ENCODE data around the gene TMEM208.
A peak's percentile ranks its signal among the peaks of the same experiment; 100 is the strongest.

The TMEM208 gene

GRCh38 chr16:67207249-67208091, 19.5 kb upstream of the TMEM208 start:
- TF ChIP-seq POLR2AphosphoS5 (IDR thresholded peaks at IDR 0.05; ENCODE audit: low read depth, low read length) (peak; percentile 24; the same call in 1 of the 2 replicates), FOXP2 (optimal IDR thresholded peaks at IDR 0.05; ENCODE audit: borderline replicate concordance, extremely low read depth, extremely low read length, insufficient read depth) (no peak)
- TF ChIP-seq, protein P1, sequence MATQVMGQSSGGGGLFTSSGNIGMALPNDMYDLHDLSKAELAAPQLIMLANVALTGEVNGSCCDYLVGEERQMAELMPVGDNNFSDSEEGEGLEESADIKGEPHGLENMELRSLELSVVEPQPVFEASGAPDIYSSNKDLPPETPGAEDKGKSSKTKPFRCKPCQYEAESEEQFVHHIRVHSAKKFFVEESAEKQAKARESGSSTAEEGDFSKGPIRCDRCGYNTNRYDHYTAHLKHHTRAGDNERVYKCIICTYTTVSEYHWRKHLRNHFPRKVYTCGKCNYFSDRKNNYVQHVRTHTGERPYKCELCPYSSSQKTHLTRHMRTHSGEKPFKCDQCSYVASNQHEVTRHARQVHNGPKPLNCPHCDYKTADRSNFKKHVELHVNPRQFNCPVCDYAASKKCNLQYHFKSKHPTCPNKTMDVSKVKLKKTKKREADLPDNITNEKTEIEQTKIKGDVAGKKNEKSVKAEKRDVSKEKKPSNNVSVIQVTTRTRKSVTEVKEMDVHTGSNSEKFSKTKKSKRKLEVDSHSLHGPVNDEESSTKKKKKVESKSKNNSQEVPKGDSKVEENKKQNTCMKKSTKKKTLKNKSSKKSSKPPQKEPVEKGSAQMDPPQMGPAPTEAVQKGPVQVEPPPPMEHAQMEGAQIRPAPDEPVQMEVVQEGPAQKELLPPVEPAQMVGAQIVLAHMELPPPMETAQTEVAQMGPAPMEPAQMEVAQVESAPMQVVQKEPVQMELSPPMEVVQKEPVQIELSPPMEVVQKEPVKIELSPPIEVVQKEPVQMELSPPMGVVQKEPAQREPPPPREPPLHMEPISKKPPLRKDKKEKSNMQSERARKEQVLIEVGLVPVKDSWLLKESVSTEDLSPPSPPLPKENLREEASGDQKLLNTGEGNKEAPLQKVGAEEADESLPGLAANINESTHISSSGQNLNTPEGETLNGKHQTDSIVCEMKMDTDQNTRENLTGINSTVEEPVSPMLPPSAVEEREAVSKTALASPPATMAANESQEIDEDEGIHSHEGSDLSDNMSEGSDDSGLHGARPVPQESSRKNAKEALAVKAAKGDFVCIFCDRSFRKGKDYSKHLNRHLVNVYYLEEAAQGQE (IDR thresholded peaks at IDR 0.05; ENCODE audit: insufficient read depth in 1 of 2, low read depth in 2 of 2, low read length in 2 of 2) = no peak

DNA sequence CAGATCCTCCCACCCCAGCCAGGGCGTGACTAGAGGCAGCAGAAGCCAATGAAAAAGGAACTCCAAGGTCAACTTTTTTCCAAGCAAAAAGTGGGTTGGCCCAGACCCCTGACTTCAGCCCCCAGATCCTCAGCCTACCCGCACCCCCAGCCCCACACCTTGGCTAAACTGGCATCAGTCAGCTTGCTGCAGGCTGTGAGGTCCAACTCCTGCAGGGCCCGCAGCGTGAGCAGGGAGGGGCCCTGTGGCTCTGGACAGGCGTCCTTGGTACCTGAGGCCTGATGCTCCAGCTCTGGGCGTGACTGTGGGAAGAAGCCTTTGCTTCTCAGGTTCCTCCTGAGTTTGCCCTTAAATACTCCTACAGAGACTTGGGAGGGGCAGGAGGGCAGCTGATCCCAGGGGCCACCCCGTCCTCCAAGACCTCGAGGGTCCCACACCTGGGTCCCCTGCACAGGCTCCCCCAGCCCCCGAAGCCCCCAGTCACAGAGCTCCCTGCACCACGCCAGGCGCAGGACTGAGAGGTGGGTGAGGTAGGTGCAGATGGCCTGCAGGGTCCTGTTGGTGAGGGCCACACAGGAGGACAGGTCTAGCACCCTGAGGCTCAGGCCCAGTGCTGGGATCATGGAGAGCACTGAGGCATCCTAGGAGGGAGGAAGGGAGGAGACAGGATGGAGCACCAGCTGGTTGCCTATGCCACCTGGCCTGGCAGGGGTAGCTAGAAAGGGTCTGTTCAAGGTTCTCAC, 18.6 kb upstream of the TMEM208 start:
- TF ChIP-seq FOXP2 (optimal IDR thresholded peaks at IDR 0.05; ENCODE audit: borderline replicate concordance, extremely low read depth, extremely low read length, insufficient read depth) (no peak), POLR2AphosphoS5 (IDR thresholded peaks at IDR 0.05; ENCODE audit: low read depth, low read length) (no peak), TAF1 (IDR thresholded peaks at IDR 0.05; ENCODE audit: borderline replicate concordance, insufficient read depth, low read length) (no peak), SIN3A (IDR thresholded peaks at IDR 0.05; ENCODE audit: borderline replicate concordance, insufficient read depth, low read length) (no peak)
- TF ChIP-seq, protein P1 (IDR thresholded peaks at IDR 0.05; ENCODE audit: insufficient read depth in 1 of 2, low read depth in 2 of 2, low read length in 2 of 2) = no peak

- TF ChIP-seq FOXP2 (optimal IDR thresholded peaks at IDR 0.05; ENCODE audit: borderline replicate concordance, extremely low read depth, extremely low read length, insufficient read depth) (no peak), POLR2AphosphoS5 (IDR thresholded peaks at IDR 0.05; ENCODE audit: low read depth, low read length) (no peak), SIN3A (IDR thresholded peaks at IDR 0.05; ENCODE audit: borderline replicate concordance, insufficient read depth, low read length) (no peak), TAF1 (IDR thresholded peaks at IDR 0.05; ENCODE audit: borderline replicate concordance, insufficient read depth, low read length) (no peak)
- TF ChIP-seq, protein P1 (IDR thresholded peaks at IDR 0.05; ENCODE audit: insufficient read depth in 1 of 2, low read depth in 2 of 2, low read length in 2 of 2) = no peak
Observed at GRCh38 chr16:67209565-67209964, 17.4 kb upstream of the TMEM208 start.

DNA sequence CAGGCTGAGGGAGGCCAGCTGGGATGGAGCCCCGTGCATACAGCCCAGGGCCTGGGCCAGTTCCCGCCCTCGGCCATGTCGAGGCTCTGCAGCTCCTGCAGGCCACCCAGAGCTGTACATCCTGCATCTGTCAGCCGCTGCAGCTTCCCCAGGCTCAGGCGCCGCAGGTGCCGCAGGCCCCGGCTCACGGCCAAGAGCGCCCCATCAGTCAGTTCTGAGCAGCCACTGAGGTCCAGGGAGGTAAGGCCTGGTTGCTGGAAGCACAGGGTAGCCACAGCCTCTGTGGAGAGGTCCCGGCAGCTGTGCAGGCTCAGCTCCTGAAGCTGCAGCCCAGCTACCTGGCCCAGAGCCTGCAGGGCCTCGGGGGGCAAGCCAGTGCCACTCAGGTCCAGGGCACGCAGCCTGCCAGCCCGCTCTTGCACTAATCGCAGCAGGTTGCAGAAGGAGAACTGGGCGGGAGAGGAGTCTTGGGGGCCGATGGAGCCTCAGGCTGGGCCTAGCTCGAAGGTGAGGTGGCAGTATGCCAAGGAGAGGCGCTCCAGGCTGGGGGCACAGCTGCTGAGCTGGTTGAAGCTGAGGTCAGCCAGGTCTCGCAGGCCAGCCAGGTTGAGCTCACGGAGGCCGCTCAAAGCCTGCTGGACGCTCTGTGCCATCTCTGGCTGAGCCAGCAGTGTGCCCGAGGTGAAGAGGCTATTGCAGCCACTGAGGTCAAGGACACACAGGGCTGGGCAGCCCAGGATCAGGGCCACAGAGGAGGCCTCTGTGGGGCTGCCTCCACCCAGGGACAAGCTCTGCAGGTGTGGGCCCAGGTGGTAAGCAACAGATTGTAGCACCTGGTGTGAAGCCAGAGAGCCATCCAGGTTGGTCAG, 16.6 kb upstream of the TMEM208 start:
- TF ChIP-seq TAF1 (IDR thresholded peaks at IDR 0.05; ENCODE audit: borderline replicate concordance, insufficient read depth, low read length) (no peak), SIN3A (IDR thresholded peaks at IDR 0.05; ENCODE audit: borderline replicate concordance, insufficient read depth, low read length) (no peak), FOXP2 (optimal IDR thresholded peaks at IDR 0.05; ENCODE audit: borderline replicate concordance, extremely low read depth, extremely low read length, insufficient read depth) (no peak), POLR2AphosphoS5 (IDR thresholded peaks at IDR 0.05; ENCODE audit: low read depth, low read length) (no peak)
- TF ChIP-seq, protein P1 (IDR thresholded peaks at IDR 0.05; ENCODE audit: insufficient read depth in 1 of 2, low read depth in 2 of 2, low read length in 2 of 2) = no peak

Data from PFSK-1 (cell line).